ENCODE data around the gene SLC2A11. TPM values are rescaled to one million over a fixed set of nuclear protein-coding genes. Genes with fewer than 3 reads are reported as not detected.

SLC2A11 gene
- polyA plus RNA-seq, 1 donor from 2014 or later = 45.7 TPM

DNA sequence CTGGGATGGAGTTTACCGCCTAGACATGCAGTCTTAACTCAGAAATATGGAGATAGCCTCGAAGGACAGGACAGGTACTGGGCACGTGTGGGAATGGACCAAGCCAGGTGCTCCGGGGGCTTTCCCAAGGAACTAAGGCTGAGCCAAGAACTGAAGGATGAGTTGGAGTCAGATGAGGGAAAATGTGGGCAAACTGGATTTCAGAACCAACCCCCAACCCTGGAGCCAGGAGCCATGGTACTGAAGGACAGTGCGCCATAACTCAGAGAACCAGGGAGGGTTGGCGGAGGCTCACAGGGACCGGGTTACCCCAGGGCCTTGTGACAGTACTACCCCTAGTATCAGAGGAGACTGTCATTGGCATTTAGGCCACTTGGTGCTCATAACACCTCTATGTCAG is 34.1 kb downstream of the SLC2A11 start:
- no peak overlapping the region for H3K9ac ChIP-seq (ENCODE audit: low read length)
- no peaks in the 10 kb centered on the region for H3K9me2 ChIP-seq (ENCODE audit: insufficient read depth, low read length)
- H4K20me1 ChIP-seq (ENCODE audit: insufficient read depth) = no peaks in the 10 kb centered on the region
- H3K36me3 ChIP-seq (ENCODE audit: insufficient read depth, low read length) = no peaks in the 10 kb centered on the region
- H3F3A ChIP-seq (ENCODE audit: insufficient read depth, low read length, poor library complexity, severe bottlenecking) = no peaks in the 10 kb centered on the region
- no peak overlapping the region for H3K4me2 ChIP-seq (ENCODE audit: low read length)
- no peak for TF ChIP-seq POLR2AphosphoS5 (IDR thresholded peaks at IDR 0.05)
- TF ChIP-seq TAF1 (IDR thresholded peaks at IDR 0.05; ENCODE audit: low read depth) = no peak
- no peak overlapping the region for H3K27ac ChIP-seq (ENCODE audit: low read length)
- H2AFZ ChIP-seq (ENCODE audit: low read depth, low read length) = no peak overlapping the region
- no peak overlapping the region for H3K4me3 ChIP-seq (ENCODE audit: low read length)
- no peaks in the 10 kb centered on the region for H3K27me3 ChIP-seq (ENCODE audit: insufficient read depth, low read depth, low read length)
- H3K9me3 ChIP-seq (ENCODE audit: low read length) = no peaks in the 10 kb centered on the region
- H3K79me2 ChIP-seq (replicated peaks; ENCODE audit: insufficient read depth, low read length) = no peaks in the 10 kb centered on the region

GRCh38 chr22:23892130-23892529 is 34.5 kb downstream of the SLC2A11 start:
- no peaks in the 10 kb centered on the region for H3K36me3 ChIP-seq (ENCODE audit: insufficient read depth, low read length)
- no peak overlapping the region for H3K9ac ChIP-seq (ENCODE audit: low read length)
- H4K20me1 ChIP-seq (ENCODE audit: insufficient read depth) = no peaks in the 10 kb centered on the region
- H3K27me3 ChIP-seq (ENCODE audit: insufficient read depth, low read depth, low read length) = no peaks in the 10 kb centered on the region
- no peaks in the 10 kb centered on the region for H3F3A ChIP-seq (ENCODE audit: insufficient read depth, low read length, poor library complexity, severe bottlenecking)
- H3K79me2 ChIP-seq (replicated peaks; ENCODE audit: insufficient read depth, low read length) = no peaks in the 10 kb centered on the region
- no peak overlapping the region for H3K4me3 ChIP-seq (ENCODE audit: low read length)
- no peak overlapping the region for H3K4me2 ChIP-seq (ENCODE audit: low read length)
- TF ChIP-seq SMC3 (conservative IDR thresholded peaks at IDR 0.05; ENCODE audit: poor library complexity) (no peak), REST (IDR thresholded peaks at IDR 0.05; ENCODE audit: borderline replicate concordance) (no peak), RAD21 (conservative IDR thresholded peaks at IDR 0.05) (no peak), TAF1 (IDR thresholded peaks at IDR 0.05; ENCODE audit: low read depth) (no peak), EZH2 (IDR thresholded peaks at IDR 0.05; ENCODE audit: borderline replicate concordance, insufficient read depth, low read length, poor library complexity, severe bottlenecking) (no peak), MXI1 (conservative IDR thresholded peaks at IDR 0.05; ENCODE audit: poor library complexity, severe bottlenecking) (no peak), CTCF (IDR thresholded peaks at IDR 0.05; ENCODE audit: poor library complexity, severe bottlenecking) (no peak), POLR2AphosphoS5 (IDR thresholded peaks at IDR 0.05) (no peak), EP300 (conservative IDR thresholded peaks at IDR 0.05; ENCODE audit: poor library complexity, severe bottlenecking) (no peak)
- H3K27ac ChIP-seq (ENCODE audit: low read length) = no peak overlapping the region
- H3K9me3 ChIP-seq (ENCODE audit: low read length) = no peaks in the 10 kb centered on the region
- no peaks in the 10 kb centered on the region for H3K9me2 ChIP-seq (ENCODE audit: insufficient read depth, low read length)
- H2AFZ ChIP-seq (ENCODE audit: low read depth, low read length) = no peak overlapping the region

- H3K4me2 ChIP-seq (ENCODE audit: low read length) = no peak overlapping the region
- no peaks in the 10 kb centered on the region for H3K36me3 ChIP-seq (ENCODE audit: insufficient read depth, low read length)
- H3K27ac ChIP-seq (ENCODE audit: low read length) = no peak overlapping the region
- H3K9ac ChIP-seq (ENCODE audit: low read length) = no peak overlapping the region
- no peak overlapping the region for H3K4me3 ChIP-seq (ENCODE audit: low read length)
- H2AFZ ChIP-seq (ENCODE audit: low read depth, low read length) = no peak overlapping the region
- no peaks in the 10 kb centered on the region for H3K27me3 ChIP-seq (ENCODE audit: insufficient read depth, low read depth, low read length)
- no peaks in the 10 kb centered on the region for H3K9me2 ChIP-seq (ENCODE audit: insufficient read depth, low read length)
- TF ChIP-seq CTCF (IDR thresholded peaks at IDR 0.05; ENCODE audit: poor library complexity, severe bottlenecking) = no peak
- no peak for TF ChIP-seq REST (IDR thresholded peaks at IDR 0.05; ENCODE audit: borderline replicate concordance)
- TF ChIP-seq RAD21 (conservative IDR thresholded peaks at IDR 0.05) = no peak
- TF ChIP-seq MXI1 (conservative IDR thresholded peaks at IDR 0.05; ENCODE audit: poor library complexity, severe bottlenecking) = no peak
- TF ChIP-seq TAF1 (IDR thresholded peaks at IDR 0.05; ENCODE audit: low read depth) = no peak
- TF ChIP-seq POLR2AphosphoS5 (IDR thresholded peaks at IDR 0.05) = no peak
- no peak for TF ChIP-seq EZH2 (IDR thresholded peaks at IDR 0.05; ENCODE audit: borderline replicate concordance, insufficient read depth, low read length, poor library complexity, severe bottlenecking)
- TF ChIP-seq SMC3 (conservative IDR thresholded peaks at IDR 0.05; ENCODE audit: poor library complexity) = no peak
- no peak for TF ChIP-seq EP300 (conservative IDR thresholded peaks at IDR 0.05; ENCODE audit: poor library complexity, severe bottlenecking)
- H3K79me2 ChIP-seq (replicated peaks; ENCODE audit: insufficient read depth, low read length) = no peaks in the 10 kb centered on the region
- no peaks in the 10 kb centered on the region for H3F3A ChIP-seq (ENCODE audit: insufficient read depth, low read length, poor library complexity, severe bottlenecking)
- no peaks in the 10 kb centered on the region for H3K9me3 ChIP-seq (ENCODE audit: low read length)
- no peaks in the 10 kb centered on the region for H4K20me1 ChIP-seq (ENCODE audit: insufficient read depth)
Measured at GRCh38 chr22:23892706-23893105, 35.0 kb downstream of the SLC2A11 start.
